T-helper 9 cell (primary cell): ENCODE data around the gene RHEX.

Experiments used
- DNase-seq: peaks from one replicate; pipeline ENCODE4 v3.0.0-alpha.2; 2020

The RHEX gene

GRCh38 chr1:206098242-206098919 is 45.4 kb downstream of the RHEX start:
- DNase-seq = no peak

GRCh38 chr1:206100226-206100815 is 47.3 kb downstream of the RHEX start:
- DNase-seq = no peak

- no peak for DNase-seq
Observed at GRCh38 chr1:206101351-206102045, 48.5 kb downstream of the RHEX start.

- no peak for DNase-seq
Observed at GRCh38 chr1:206102292-206102936, 49.4 kb downstream of the RHEX start.

GRCh38 chr1:206103979-206104378 is 51.0 kb downstream of the RHEX start:
- no peak for DNase-seq

- DNase-seq = no peak
Observed at GRCh38 chr1:206105464-206105995, 52.6 kb downstream of the RHEX start.

GRCh38 chr1:206106328-206107167 is 53.6 kb downstream of the RHEX start:
- DNase-seq = peak; percentile 72

- DNase-seq = no peak
Observed at GRCh38 chr1:206107168-206107544, 54.2 kb downstream of the RHEX start.

- DNase-seq = no peak
Observed at GRCh38 chr1:206108635-206109034, 55.7 kb downstream of the RHEX start.

- DNase-seq = no peak
Observed at GRCh38 chr1:206109718-206110117, 56.7 kb downstream of the RHEX start.

GRCh38 chr1:206110161-206110560 is 57.2 kb downstream of the RHEX start:
- no peak for DNase-seq

GRCh38 chr1:206110820-206111219 is 57.8 kb downstream of the RHEX start:
- no peak for DNase-seq

GRCh38 chr1:206111271-206111927 is 58.4 kb downstream of the RHEX start:
- no peak for DNase-seq

- no peak for DNase-seq
Observed at GRCh38 chr1:206112600-206113301, 59.8 kb downstream of the RHEX start.

- DNase-seq = no peak
Observed at GRCh38 chr1:206114692-206115640, 62.0 kb downstream of the RHEX start.

- DNase-seq = no peak
Observed at GRCh38 chr1:206115791-206116190, 62.8 kb downstream of the RHEX start.

- no peak for DNase-seq
Observed at GRCh38 chr1:206116191-206116872, 63.4 kb downstream of the RHEX start.

- no peak for DNase-seq
Observed at GRCh38 chr1:206116873-206117150, 63.8 kb downstream of the RHEX start.

GRCh38 chr1:206117151-206117948 is 64.4 kb downstream of the RHEX start, which contains the start of gene AVPR1B:
Gene AVPR1B, minus strand, starts transcription at chr1:206117388. Its CDS starts 498 bp downstream, at chr1:206116890.
- DNase-seq = no peak
